ENCODE data around the gene HOXB4.

Gene HOXB4

GRCh38 chr17:48601207-48601538 is 23.0 kb upstream of the HOXB4 start:
- no peak for DNase-seq

GRCh38 chr17:48600244-48601098 is 22.3 kb upstream of the HOXB4 start:
- DNase-seq: no peak

- DNase-seq: no peak
These were observed 21.2 kb upstream of the HOXB4 start for GRCh38 chr17:48599354-48599753.

DNA sequence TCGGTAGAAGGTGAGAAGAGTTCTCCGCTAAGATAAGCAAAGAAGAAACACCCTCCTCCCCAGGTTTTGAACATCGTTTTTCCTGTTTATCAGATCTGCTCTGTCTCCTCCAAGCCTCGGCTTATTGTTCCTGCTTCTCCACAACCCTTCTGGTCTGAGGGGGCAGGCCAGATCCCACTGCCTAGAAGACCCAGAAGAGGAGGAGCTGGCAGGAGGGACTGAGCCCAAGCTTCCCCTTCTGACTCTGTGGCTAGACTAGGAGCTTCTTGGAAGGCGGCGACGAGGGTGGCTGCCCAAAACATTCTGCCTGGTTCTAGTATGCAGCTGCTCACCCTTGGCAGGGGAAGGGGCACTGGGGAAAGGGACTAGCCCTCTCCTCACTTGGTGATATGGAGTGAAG is 20.6 kb upstream of the HOXB4 start:
- DNase-seq: no peak

- peak; percentile 46 to 51 for DNase-seq
These were observed 19.9 kb upstream of the HOXB4 start for GRCh38 chr17:48597778-48598631.

- no peak for DNase-seq
These were observed 19.3 kb upstream of the HOXB4 start for GRCh38 chr17:48597528-48597777.

GRCh38 chr17:48596735-48597527 is 18.8 kb upstream of the HOXB4 start:
- no peak for DNase-seq

GRCh38 chr17:48596000-48596734 is 18.0 kb upstream of the HOXB4 start:
- DNase-seq: no peak

- no peak for DNase-seq
These were observed 17.3 kb upstream of the HOXB4 start for GRCh38 chr17:48595278-48595999.

GRCh38 chr17:48594538-48595277 is 16.6 kb upstream of the HOXB4 start:
- no peak for DNase-seq

GRCh38 chr17:48593840-48594537 is 15.8 kb upstream of the HOXB4 start:
- peak; percentile 60 to 65 for DNase-seq

- no peak for DNase-seq
These were observed 15.1 kb upstream of the HOXB4 start, which contains the start of gene HOXB5 for GRCh38 chr17:48593126-48593829. TSS of gene HOXB5 (minus strand) at chr17:48593779. CDS start at chr17:48593682, 97 bp downstream.

DNA sequence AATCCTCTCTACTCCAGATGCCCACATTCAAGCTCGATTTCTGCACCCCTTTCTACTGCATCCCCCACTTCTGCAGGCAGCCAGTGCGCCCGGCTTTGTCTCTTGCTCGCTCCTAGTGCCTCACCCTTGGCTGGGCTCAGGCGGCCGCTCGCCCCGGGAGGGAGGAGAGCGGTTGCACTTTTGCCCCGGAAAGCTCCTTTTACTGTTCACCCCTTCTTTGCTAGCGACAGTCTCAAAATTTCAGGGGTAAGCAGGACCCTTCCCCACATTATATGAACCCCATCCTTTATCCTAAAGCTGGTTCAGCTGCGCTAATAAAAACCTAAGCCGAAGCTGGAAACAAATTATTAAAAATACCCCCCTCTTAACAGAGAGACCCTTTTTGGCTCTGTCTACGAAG is 14.4 kb upstream of the HOXB4 start:
- no peak for DNase-seq

GRCh38 chr17:48592057-48592514 is 13.9 kb upstream of the HOXB4 start:
- DNase-seq: no peak

DNA sequence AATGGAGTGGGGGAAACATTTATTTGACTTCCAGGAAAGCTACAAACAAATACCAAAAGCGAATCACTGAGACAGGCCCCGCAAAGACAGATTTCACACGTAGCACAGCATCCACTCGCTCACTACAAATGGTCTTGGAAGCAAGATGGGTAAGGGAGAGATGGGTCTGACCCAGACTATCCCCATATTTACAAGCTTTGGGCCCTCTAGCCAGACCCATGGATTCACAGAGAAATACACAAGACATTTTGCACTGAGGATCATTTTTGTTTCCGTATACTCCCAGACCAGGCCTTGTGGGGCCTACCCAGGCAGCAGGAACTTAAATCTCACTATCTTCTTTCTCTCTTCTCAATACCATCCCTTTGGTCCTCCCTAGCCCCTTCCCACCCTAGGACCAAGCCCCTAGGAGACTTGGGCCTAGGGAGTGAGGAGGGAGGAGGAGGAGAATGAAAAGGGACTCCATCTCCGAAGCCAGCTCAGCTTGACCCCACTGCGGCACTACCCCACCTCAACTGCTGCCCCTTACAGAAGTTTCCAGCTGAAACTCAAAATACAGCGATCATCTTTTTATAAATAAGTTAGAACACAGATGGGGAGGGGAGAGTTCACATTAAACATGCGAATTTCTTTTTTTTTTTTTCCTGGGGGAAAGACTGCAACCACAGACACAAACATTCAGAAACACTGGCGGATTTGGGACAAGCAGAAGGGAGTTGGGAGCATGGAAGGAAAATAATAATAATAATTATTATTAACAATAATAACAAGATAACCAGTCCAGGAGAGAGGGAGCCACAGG is 13.3 kb upstream of the HOXB4 start:
- DNase-seq: no peak

GRCh38 chr17:48590607-48591161 is 12.5 kb upstream of the HOXB4 start:
- no peak for DNase-seq

GRCh38 chr17:48589831-48590606 is 11.9 kb upstream of the HOXB4 start, which contains the start of gene HOXB3:
TSS of gene HOXB3 (minus strand) at chr17:48590241. CDS start at chr17:48552474, 37,767 bp downstream.
- no peak for DNase-seq
